Lower lobe of right lung (tissue), 2 donors: Measurements from ENCODE around the gene NOSTRIN. TPM values are rescaled to one million over a fixed set of nuclear protein-coding genes. Genes with fewer than 3 reads are reported as not detected.
"Not testable (repeated sequence)": the region's sequence is repeated elsewhere in the genome, so short reads cannot be mapped to it uniquely, and the experiment has no call there.

Experiments used
- ATAC-seq, 2 donors: fragments of 200-7000 bp; cut with Tn5 transposase; one replicate each; pipeline ENCODE4 v1.9.1; 2020 to 2022; ENCODE audit warnings: mild to moderate bottlenecking in 2 of 2, moderate library complexity in 2 of 2
- DNase-seq: peaks from one replicate; pipeline ENCODE4 v3.0.0-alpha.2; 2020
- H3K27ac ChIP-seq: fragments of 200-600 bp; one replicate; pipeline ENCODE4 v1.8.0; 2022
- H3K27me3 ChIP-seq: fragments of 200-600 bp; one replicate; pipeline ENCODE4 v1.8.0; 2022; ENCODE audit warnings: low read depth
- H3K36me3 ChIP-seq: fragments of 200-600 bp; one replicate; pipeline ENCODE4 v1.8.0; 2022; ENCODE audit warnings: mild to moderate bottlenecking
- H3K4me1 ChIP-seq: fragments of 200-600 bp; one replicate; pipeline ENCODE4 v1.8.0; 2022
- H3K4me3 ChIP-seq: fragments of 200-600 bp; one replicate; pipeline ENCODE4 v1.8.0; 2022; ENCODE audit warnings: mild to moderate bottlenecking
- H3K9me3 ChIP-seq: fragments of 200-600 bp; one replicate; pipeline ENCODE4 v1.8.0; 2022
- intact Hi-C: fragments of 100-400 bp; cut with DNase I; formaldehyde crosslinking; loops from one replicate; pipeline ENCODE4 v1.11.0; 2022
- total RNA-seq: library from RNA; stranded (reverse); fragmentation: NEBNext Ultra II Directional; extraction: Animal tissue kit (Norgen Biotek cat#: 25700); gene quantifications from one replicate; pipeline ENCODE4 v1.2.1, GENCODE V29; 2021
- TF ChIP-seq, protein P1 (sequence below): fragments of 200-600 bp; IDR thresholded peaks from one replicate; pipeline ENCODE4 v1.8.0; 2022; ENCODE audit warnings: antibody characterized with exemption, mild to moderate bottlenecking
- donor health status: DM: no; HTN: yes; CAD: no; lungs with severe emphysema.

NOSTRIN gene
- total RNA-seq, 1 donor from 2014 or later: 45.2 TPM

GRCh38 chr2:168790226-168790902, 12.1 kb upstream of the NOSTRIN start:
- DNase-seq: no peak
- H3K36me3 ChIP-seq: no peaks in the 10 kb centered on the region
- TF ChIP-seq, protein P1, sequence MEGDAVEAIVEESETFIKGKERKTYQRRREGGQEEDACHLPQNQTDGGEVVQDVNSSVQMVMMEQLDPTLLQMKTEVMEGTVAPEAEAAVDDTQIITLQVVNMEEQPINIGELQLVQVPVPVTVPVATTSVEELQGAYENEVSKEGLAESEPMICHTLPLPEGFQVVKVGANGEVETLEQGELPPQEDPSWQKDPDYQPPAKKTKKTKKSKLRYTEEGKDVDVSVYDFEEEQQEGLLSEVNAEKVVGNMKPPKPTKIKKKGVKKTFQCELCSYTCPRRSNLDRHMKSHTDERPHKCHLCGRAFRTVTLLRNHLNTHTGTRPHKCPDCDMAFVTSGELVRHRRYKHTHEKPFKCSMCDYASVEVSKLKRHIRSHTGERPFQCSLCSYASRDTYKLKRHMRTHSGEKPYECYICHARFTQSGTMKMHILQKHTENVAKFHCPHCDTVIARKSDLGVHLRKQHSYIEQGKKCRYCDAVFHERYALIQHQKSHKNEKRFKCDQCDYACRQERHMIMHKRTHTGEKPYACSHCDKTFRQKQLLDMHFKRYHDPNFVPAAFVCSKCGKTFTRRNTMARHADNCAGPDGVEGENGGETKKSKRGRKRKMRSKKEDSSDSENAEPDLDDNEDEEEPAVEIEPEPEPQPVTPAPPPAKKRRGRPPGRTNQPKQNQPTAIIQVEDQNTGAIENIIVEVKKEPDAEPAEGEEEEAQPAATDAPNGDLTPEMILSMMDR: no peak
- no peaks in the 10 kb centered on the region for H3K27me3 ChIP-seq
- H3K27ac ChIP-seq: no peak overlapping the region
- H3K9me3 ChIP-seq: no peaks in the 10 kb centered on the region
- no peak overlapping the region for H3K4me3 ChIP-seq
- ATAC-seq: peak in 1 of 2 donors; percentile 55
- H3K4me1 ChIP-seq: no peaks in the 10 kb centered on the region
- intact Hi-C loops: no loop called here

- H3K4me3 ChIP-seq, H3K27ac ChIP-seq, ATAC-seq, H3K27me3 ChIP-seq, H3K4me1 ChIP-seq, H3K36me3 ChIP-seq, DNase-seq, H3K9me3 ChIP-seq, intact Hi-C loops: not testable (repeated sequence)
Observed at GRCh38 chr2:168791140-168791539, 11.3 kb upstream of the NOSTRIN start.

- H3K4me3 ChIP-seq: no peak overlapping the region
- intact Hi-C loops: no loop called here
- H3K36me3 ChIP-seq: no peaks in the 10 kb centered on the region
- ATAC-seq: no peak
- H3K4me1 ChIP-seq: peaks cover 12% of the 10 kb centered on the region
- no peak for DNase-seq
- no peaks in the 10 kb centered on the region for H3K27me3 ChIP-seq
- H3K9me3 ChIP-seq: no peaks in the 10 kb centered on the region
- H3K27ac ChIP-seq: no peak overlapping the region
- TF ChIP-seq, protein P1: no peak
Observed at GRCh38 chr2:168793596-168793995, 8.8 kb upstream of the NOSTRIN start.

- no peak for DNase-seq
- no peak for ATAC-seq
- H3K27me3 ChIP-seq: no peaks in the 10 kb centered on the region
- intact Hi-C loops: no loop called here
- no peak overlapping the region for H3K4me3 ChIP-seq
- no peaks in the 10 kb centered on the region for H3K36me3 ChIP-seq
- no peak overlapping the region for H3K27ac ChIP-seq
- H3K9me3 ChIP-seq: no peaks in the 10 kb centered on the region
- peaks cover 12% of the 10 kb centered on the region for H3K4me1 ChIP-seq
- TF ChIP-seq, protein P1: no peak
Observed at GRCh38 chr2:168794968-168795367, 7.5 kb upstream of the NOSTRIN start.

DNA sequence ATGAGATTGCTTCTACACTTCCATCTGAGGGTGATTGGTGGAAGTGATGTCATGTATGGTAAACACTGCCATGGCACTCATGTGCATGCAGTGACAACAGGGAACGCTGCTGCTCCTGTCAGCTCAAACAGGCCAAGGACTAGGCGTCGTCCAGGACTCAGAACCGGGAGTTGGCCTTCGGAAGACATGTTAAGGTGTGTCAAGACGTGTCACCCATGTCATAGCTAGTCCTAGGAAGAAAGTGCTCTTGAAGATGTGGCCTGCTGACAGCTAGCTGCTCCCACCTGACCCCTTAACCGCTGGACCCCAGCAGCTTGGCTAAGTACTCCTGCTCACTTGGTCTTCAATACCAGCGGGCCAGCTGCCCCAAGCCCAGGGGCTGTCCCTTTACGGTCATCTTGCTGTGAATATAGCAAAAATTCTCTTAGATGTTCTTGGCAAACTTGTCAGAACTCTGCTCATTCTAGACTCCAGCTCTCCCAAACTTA, 6.3 kb upstream of the NOSTRIN start:
- Histone ChIP-seq H3K4me3 (no peak overlapping the region), H3K9me3 (no peaks in the 10 kb centered on the region), H3K4me1 (peaks cover 12% of the 10 kb centered on the region), H3K27ac (peak overlapping the region; percentile 52), H3K27me3 (no peaks in the 10 kb centered on the region), H3K36me3 (no peaks in the 10 kb centered on the region)
- ATAC-seq (no peak), DNase-seq (no peak)
- TF ChIP-seq, protein P1: no peak
- intact Hi-C loops: no loop called here

GRCh38 chr2:168796583-168797285, 5.7 kb upstream of the NOSTRIN start:
- peaks cover 16% of the 10 kb centered on the region for H3K4me1 ChIP-seq
- no peaks in the 10 kb centered on the region for H3K36me3 ChIP-seq
- TF ChIP-seq, protein P1: no peak
- no peak overlapping the region for H3K4me3 ChIP-seq
- intact Hi-C loops: no loop called here
- no peaks in the 10 kb centered on the region for H3K27me3 ChIP-seq
- no peaks in the 10 kb centered on the region for H3K9me3 ChIP-seq
- DNase-seq: no peak
- H3K27ac ChIP-seq: peak overlapping the region; percentile 52
- peak in 1 of 2 donors; percentile 38 for ATAC-seq
